ENCODE results near the gene CCDC18. TPM values are rescaled to one million over a fixed set of nuclear protein-coding genes. Genes with fewer than 3 reads are reported as not detected.
"Not testable (repeated sequence)": the region's sequence is repeated elsewhere in the genome, so short reads cannot be mapped to it uniquely, and the experiment has no call there.

The CCDC18 gene
- total and polyA plus RNA-seq, 10 donors = 9.0 to 18.2 (median 11.2) TPM

GRCh38 chr1:93262645-93263044 is 82.1 kb downstream of the CCDC18 start:
- no peak for DNase-seq
- Histone ChIP-seq H3K36me3 (peaks cover 0 to 79% (median 24%) of the 10 kb centered on the region in 6 donors), H3K27ac (no peak overlapping the region), H3K9me3 (peaks cover 7 to 37% (median 28%) of the 10 kb centered on the region in 8 donors), H3K4me1 (no peaks in the 10 kb centered on the region), H3K27me3 (replicated peaks in 1 of 7) (no peaks in the 10 kb centered on the region), H3K4me3 (no peak overlapping the region)
- WGBS, 5 donors = 90 to 100% (median 98%) methylated on average over 2 to 3 of the region's 3 CpGs; no CpG with 5 or more reads in 1 of the 5 donors
- intact Hi-C loops (cut with DNase I; ENCODE audit: low total_unique reads) = no loop called here
- TF ChIP-seq POLR2AphosphoS5 (IDR thresholded peaks at IDR 0.05) (no peak), POLR2A (IDR thresholded peaks at IDR 0.05) (no peak), CTCF (IDR thresholded peaks at IDR 0.05 in 8 of 11, conservative IDR thresholded peaks at IDR 0.05 in 3 of 11) (no peak)

DNA sequence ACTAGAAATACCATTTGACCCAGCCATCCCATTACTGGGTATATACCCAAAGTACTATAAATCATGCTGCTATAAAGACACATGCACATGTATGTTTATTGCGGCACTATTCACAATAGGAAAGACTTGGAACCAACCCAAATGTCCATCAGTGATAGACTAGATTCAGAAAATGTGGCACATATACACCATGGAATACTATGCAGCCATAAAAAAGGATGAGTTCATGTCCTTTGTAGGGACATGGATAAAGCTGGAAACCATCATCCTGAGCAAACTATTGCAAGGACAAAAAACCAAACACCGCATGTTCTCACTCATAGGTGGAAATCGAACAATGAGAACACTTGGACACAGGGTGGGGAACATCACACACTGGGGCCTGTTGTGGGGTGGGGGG is 88.4 kb downstream of the CCDC18 start:
- peaks cover 0 to 31% (median 5%) of the 10 kb centered on the region in 6 donors for H3K36me3 ChIP-seq
- H3K4me1 ChIP-seq; H3K9me3 ChIP-seq; H3K4me3 ChIP-seq; H3K27me3 ChIP-seq (replicated peaks in 1 of 7); DNase-seq; intact Hi-C loops (cut with DNase I; ENCODE audit: low total_unique reads); H3K27ac ChIP-seq: not testable (repeated sequence)
- 96 to 99% (median 98%) methylated on average over 3 of the region's 3 CpGs for WGBS, 5 donors

DNA sequence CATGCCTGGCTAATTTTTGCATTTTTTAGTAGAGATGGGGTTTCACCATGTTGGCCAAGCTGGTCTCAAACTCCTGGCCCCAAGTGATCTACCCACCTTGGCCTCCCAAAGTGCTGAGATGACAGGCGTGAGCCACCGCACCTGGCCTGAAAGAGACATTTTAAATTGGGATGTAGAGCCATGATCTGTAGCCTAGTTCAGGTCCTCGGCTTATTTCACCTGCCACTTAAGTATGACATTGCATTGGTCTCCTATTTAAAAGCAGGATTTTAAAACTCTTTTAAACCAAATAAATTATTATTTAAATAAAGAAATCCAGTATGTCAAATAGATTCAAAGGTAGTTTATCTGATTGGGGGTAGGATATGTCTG is 94.7 kb downstream of the CCDC18 start:
- H3K27ac ChIP-seq; H3K4me3 ChIP-seq; intact Hi-C loops (cut with DNase I; ENCODE audit: low total_unique reads); H3K4me1 ChIP-seq; H3K27me3 ChIP-seq (replicated peaks in 1 of 7); DNase-seq; H3K9me3 ChIP-seq: not testable (repeated sequence)
- H3K36me3 ChIP-seq = peaks cover 0 to 27% (median 0%) of the 10 kb centered on the region in 6 donors
- 83 to 100% (median 97%) methylated on average over 3 of the region's 3 CpGs for WGBS, 5 donors

DNA sequence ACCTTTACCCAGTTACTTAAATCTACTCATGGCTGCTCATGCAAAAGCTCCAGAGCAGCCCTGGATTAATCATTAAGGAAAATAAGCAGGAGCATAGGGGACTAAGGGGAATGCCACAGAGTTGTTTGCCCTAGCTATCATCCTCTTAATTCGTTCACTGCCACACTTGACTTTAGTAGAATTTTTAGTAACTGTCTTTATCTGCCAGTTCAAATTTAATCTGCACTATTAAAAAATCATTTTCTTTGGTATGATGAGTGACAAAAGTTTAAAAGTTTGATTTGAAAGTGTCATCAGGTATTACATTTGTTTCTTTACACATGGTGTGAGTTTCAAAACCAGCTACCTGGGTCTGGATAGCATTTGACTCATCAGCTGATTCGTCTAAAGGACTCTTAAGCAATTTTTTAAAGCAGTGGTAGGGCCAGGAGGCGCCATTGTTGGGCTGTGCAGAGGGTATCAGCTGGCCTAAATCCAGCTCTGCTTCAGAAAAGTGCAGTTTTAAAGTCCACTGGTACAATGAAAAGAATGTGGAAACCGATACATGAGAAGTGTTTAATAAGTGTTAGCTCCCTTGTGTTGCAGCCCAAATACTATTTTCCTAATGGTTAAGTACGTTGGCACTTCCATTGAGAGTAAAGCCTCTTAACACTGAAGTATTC is 95.2 kb downstream of the CCDC18 start:
- H3K27ac ChIP-seq = no peak overlapping the region

DNA sequence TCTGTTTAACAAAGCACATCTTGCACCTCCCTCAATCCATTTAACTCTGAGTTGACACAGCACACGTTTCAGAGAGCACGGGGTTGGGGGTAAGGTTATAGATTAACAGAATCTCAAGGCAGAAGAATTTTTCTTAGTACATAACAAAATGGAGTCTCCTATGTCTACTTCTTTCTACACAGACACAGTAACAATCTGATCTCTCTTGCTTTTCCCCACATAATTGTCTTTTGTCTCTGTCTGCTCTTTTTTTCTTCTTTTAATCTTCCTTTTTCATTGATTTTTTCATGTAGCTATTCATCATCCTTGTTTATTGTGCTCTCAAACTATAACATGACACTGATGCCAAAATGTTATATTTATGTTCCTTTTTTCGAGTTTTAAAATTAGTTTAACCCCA is 97.0 kb downstream of the CCDC18 start:
- intact Hi-C loops (cut with DNase I; ENCODE audit: low total_unique reads); H3K27me3 ChIP-seq (replicated peaks in 1 of 7); H3K27ac ChIP-seq; H3K4me3 ChIP-seq; H3K4me1 ChIP-seq; DNase-seq: not testable (repeated sequence)
- H3K9me3 ChIP-seq = peaks cover 0 to 14% (median 12%) of the 10 kb centered on the region in 8 donors
- H3K36me3 ChIP-seq = peaks cover 0 to 39% (median 0%) of the 10 kb centered on the region in 6 donors
- 46 to 77% (median 71%) methylated on average over 3 of the region's 3 CpGs for WGBS, 5 donors

More for the DNA sequence above, 95.2 kb downstream of the CCDC18 start:
- TF ChIP-seq POLR2AphosphoS5 (IDR thresholded peaks at IDR 0.05) = no peak
- no peak for TF ChIP-seq CTCF (IDR thresholded peaks at IDR 0.05 in 8 of 11, conservative IDR thresholded peaks at IDR 0.05 in 3 of 11)
- TF ChIP-seq POLR2A (IDR thresholded peaks at IDR 0.05) = no peak
- no peak overlapping the region for H3K4me3 ChIP-seq
- no peaks in the 10 kb centered on the region for H3K27me3 ChIP-seq (replicated peaks in 1 of 7)
- no peak for DNase-seq
- peaks cover 0 to 32% (median 0%) of the 10 kb centered on the region in 6 donors for H3K36me3 ChIP-seq
- no peaks in the 10 kb centered on the region for H3K4me1 ChIP-seq
- intact Hi-C loops (cut with DNase I; ENCODE audit: low total_unique reads) = no loop called here
- 92 to 97% (median 94%) methylated on average over 5 of the region's 5 CpGs for WGBS, 5 donors
- H3K9me3 ChIP-seq = peaks cover 0 to 13% (median 10%) of the 10 kb centered on the region in 8 donors

All from spleen (tissue), 11 donors.